ENCODE measurements around the gene HSPA1A. TPM values are rescaled to one million over a fixed set of nuclear protein-coding genes. Genes with fewer than 3 reads are reported as not detected.

The HSPA1A gene
- total RNA-seq, 1 donor from 2014 or later: 56.6 TPM

DNA sequence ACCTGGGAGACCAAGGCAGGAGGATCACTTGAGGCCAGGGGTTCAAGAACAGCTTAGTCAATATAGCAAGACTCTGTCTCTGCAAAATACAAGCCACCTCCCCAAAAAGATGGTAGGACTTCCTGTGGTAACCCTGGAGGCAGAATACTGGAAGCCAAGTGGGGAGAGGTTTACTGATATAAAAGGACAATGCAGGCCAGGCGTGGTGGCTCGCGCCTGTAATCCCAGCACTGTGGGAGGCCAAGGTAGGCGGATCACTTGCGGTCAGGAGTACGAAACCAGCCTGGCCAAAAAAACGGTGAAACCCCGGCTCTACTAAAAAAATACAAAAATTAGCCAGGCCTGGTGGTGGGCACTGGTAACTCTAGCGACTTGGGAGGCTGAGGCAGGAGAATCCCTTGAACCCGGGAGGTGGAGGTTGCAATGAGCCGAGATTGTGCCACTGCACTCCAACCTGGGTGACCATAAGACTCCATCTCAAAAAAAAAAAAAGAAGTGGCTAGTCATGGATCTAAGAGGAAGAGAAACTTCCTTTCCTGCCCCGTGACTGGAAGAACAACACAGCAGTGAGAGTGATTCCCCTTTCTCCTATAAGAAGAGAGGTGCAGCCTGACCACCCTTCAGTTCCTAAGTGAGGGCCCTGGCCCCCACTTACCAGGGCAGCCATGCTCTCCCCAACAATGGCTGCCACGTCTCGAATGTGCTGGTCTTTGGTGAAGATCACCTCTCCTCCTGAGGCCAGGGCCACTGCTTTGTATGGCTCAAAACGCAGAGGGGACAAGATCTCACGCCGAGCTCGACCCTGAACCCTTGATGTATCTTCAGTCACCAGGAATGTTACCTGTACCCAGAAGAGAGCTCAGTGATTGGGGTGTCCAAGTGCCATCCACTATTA, 46.7 kb upstream of the HSPA1A start:
- H3K4me3 Mint-ChIP-seq (ENCODE audit: low read depth): no peak overlapping the region
- H3K27me3 Mint-ChIP-seq: no peaks in the 10 kb centered on the region
- peaks cover 2% of the 10 kb centered on the region for H3K36me3 Mint-ChIP-seq (ENCODE audit: insufficient read depth)
- no peaks in the 10 kb centered on the region for H3K4me1 Mint-ChIP-seq (ENCODE audit: low read depth)
- no peak overlapping the region for H3K27ac Mint-ChIP-seq
- no peaks in the 10 kb centered on the region for H3K9me3 Mint-ChIP-seq (ENCODE audit: low read depth)
- TF ChIP-seq, protein P1, sequence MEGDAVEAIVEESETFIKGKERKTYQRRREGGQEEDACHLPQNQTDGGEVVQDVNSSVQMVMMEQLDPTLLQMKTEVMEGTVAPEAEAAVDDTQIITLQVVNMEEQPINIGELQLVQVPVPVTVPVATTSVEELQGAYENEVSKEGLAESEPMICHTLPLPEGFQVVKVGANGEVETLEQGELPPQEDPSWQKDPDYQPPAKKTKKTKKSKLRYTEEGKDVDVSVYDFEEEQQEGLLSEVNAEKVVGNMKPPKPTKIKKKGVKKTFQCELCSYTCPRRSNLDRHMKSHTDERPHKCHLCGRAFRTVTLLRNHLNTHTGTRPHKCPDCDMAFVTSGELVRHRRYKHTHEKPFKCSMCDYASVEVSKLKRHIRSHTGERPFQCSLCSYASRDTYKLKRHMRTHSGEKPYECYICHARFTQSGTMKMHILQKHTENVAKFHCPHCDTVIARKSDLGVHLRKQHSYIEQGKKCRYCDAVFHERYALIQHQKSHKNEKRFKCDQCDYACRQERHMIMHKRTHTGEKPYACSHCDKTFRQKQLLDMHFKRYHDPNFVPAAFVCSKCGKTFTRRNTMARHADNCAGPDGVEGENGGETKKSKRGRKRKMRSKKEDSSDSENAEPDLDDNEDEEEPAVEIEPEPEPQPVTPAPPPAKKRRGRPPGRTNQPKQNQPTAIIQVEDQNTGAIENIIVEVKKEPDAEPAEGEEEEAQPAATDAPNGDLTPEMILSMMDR (IDR thresholded peaks at IDR 0.05; ENCODE audit: unreplicated experiment): no peak
- DNase-seq (ENCODE audit: low spot score, unreplicated experiment): no peak

DNA sequence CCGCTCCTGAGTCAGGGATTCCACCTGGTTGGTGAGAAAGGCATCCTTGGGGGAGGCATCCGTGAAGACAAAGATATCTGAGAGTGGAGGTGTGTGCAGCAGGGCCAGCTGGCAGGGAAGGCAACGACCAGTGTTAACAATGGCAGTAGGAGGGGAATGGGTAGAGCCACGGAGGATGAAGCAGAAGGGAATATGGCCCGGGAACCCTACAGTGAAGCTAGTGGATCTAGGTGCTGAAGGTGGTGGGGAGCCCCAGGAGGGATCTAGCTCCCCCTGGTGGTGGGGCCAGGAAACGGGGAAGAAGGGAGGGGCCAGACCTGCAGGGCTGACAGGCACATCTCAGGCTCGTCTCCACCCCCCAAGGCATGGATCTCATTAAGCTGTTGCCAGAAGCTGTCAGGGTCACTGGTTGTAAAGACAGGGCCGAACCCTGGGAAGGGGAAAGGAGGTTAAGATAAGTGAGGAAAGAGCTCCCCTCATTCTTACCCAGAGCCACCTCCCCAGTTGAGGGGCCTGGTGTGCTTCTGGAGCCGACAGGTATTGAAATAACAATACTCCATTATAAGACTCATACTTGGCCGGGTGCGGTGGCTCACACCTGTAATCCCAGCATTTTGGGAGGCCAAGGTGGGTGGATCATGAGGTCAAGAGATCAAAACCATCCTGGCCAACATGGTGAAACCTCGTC, 45.5 kb upstream of the HSPA1A start:
- H3K4me3 Mint-ChIP-seq (ENCODE audit: low read depth): no peak overlapping the region
- no peaks in the 10 kb centered on the region for H3K27me3 Mint-ChIP-seq
- no peak for DNase-seq (ENCODE audit: low spot score, unreplicated experiment)
- TF ChIP-seq, protein P1 (IDR thresholded peaks at IDR 0.05; ENCODE audit: unreplicated experiment): peak; percentile 59
- H3K4me1 Mint-ChIP-seq (ENCODE audit: low read depth): no peaks in the 10 kb centered on the region
- H3K9me3 Mint-ChIP-seq (ENCODE audit: low read depth): no peaks in the 10 kb centered on the region
- H3K27ac Mint-ChIP-seq: no peak overlapping the region
- H3K36me3 Mint-ChIP-seq (ENCODE audit: insufficient read depth): peaks cover 2% of the 10 kb centered on the region

DNA sequence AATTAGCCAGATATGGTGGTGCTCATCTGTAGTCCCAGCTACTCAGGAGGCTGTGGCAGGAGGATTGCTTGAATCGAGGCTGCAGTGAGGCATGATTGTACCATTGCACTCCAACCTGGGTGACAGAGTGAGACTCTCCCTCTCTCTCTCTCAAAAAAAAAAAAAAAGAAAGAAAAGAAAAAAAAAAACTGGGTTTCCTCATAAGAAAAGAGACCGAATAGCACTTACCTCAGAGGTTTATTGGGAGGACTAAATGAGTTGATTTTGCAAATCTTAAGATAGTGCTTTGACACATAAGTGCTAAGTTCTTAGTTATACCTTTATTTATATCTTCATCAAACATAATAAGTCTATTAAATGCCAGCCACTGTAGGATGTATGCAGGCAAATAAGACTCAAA, 44.5 kb upstream of the HSPA1A start:
- no peak for DNase-seq (ENCODE audit: low spot score, unreplicated experiment)
- H3K4me3 Mint-ChIP-seq (ENCODE audit: low read depth): no peak overlapping the region
- TF ChIP-seq, protein P1 (IDR thresholded peaks at IDR 0.05; ENCODE audit: unreplicated experiment): no peak

DNA sequence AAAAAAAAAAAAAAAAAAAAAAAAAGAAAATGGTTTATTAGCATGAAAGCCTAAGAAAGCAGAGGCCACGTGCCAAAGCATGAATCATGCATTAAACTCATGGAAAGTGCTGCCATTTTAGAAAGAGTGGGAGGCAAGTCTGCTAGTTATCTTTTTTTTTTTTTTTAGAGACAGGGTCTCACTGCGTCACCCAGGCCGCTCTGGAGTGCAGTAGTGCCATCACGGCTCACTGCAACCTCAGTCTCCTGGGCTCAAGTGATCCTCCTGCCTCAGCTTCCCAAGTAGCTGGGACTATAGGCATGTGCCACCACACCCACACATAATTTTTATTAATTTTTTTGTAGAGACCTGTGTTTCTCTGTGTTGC, 43.4 kb upstream of the HSPA1A start:
- Mint-ChIP-seq H3K36me3 (ENCODE audit: insufficient read depth) (peaks cover 2% of the 10 kb centered on the region), H3K4me3 (ENCODE audit: low read depth) (no peak overlapping the region), H3K9me3 (ENCODE audit: low read depth) (no peaks in the 10 kb centered on the region), H3K27me3 (no peaks in the 10 kb centered on the region), H3K4me1 (ENCODE audit: low read depth) (peaks cover 10% of the 10 kb centered on the region), H3K27ac (no peak overlapping the region)
- TF ChIP-seq, protein P1 (IDR thresholded peaks at IDR 0.05; ENCODE audit: unreplicated experiment): no peak
- DNase-seq (ENCODE audit: low spot score, unreplicated experiment): no peak

More for the DNA sequence above, 44.5 kb upstream of the HSPA1A start:
- no peak overlapping the region for H3K27ac Mint-ChIP-seq
- no peaks in the 10 kb centered on the region for H3K27me3 Mint-ChIP-seq
- H3K36me3 Mint-ChIP-seq (ENCODE audit: insufficient read depth): peaks cover 2% of the 10 kb centered on the region
- no peaks in the 10 kb centered on the region for H3K9me3 Mint-ChIP-seq (ENCODE audit: low read depth)
- H3K4me1 Mint-ChIP-seq (ENCODE audit: low read depth): peaks cover 4% of the 10 kb centered on the region

DNA sequence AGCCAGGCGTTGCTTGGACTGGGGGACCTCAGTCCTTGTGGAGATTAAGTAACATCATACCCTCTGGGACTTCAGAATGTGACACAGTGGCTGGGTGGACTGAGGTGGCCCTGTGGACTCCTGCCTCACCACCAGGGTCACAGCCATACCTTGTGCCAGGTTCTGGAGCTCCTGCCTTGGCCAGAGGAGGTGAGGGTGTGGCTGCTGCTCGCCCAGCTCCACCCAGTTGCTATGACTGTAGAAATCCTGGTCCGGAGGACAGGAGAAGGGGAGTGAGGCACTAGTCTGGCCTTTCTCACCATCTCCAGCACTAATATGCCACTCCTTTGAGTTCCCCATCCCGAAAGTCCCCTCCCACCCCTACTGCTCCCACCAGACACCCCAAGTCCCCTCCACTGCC, 40.2 kb upstream of the HSPA1A start:
- H3K9me3 Mint-ChIP-seq (ENCODE audit: low read depth): no peaks in the 10 kb centered on the region
- DNase-seq (ENCODE audit: low spot score, unreplicated experiment): no peak
- no peaks in the 10 kb centered on the region for H3K27me3 Mint-ChIP-seq
- TF ChIP-seq, protein P1 (IDR thresholded peaks at IDR 0.05; ENCODE audit: unreplicated experiment): no peak
- peak overlapping the region; percentile 84 for H3K27ac Mint-ChIP-seq
- no peak overlapping the region for H3K4me3 Mint-ChIP-seq (ENCODE audit: low read depth)
- peaks cover 12% of the 10 kb centered on the region for H3K4me1 Mint-ChIP-seq (ENCODE audit: low read depth)
- H3K36me3 Mint-ChIP-seq (ENCODE audit: insufficient read depth): no peaks in the 10 kb centered on the region

Measured in progenitor cell of endocrine pancreas (in vitro differentiated cells).